ENCODE measurements around the gene SIGLEC6.

The SIGLEC6 gene

DNA sequence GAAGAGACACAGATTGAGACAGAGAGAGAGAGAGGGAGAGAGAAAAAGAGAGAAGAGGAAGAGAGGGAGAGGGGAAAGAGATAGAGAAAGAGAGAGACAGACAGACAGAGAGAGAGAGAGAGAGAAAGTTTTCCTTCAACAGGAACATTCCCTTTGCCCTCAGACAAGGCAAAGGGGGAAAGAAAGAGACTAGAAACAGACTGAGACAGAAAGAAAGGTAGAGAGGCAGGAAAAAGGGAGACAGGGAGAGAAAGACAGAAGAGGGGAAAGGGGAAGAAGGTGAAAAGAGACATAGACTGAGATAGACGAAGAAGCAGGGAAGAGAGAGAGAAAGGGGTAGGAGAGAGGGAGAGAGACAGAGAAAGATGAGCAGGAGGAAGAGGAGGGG is 21.1 kb upstream of the SIGLEC6 start:
- TF ChIP-seq CTCF (IDR thresholded peaks at IDR 0.05): no peak
- Histone ChIP-seq H3K27ac (no peak overlapping the region), H3K27me3 (peaks cover 97% of the 10 kb centered on the region), H3K4me3 (ENCODE audit: low read depth in 1 of 2, low read length in 1 of 2) (no peak overlapping the region), H3K36me3 (no peaks in the 10 kb centered on the region), H3K9me3 (no peaks in the 10 kb centered on the region), H3K4me1 (ENCODE audit: control insufficient read depth in 1 of 2, insufficient read depth in 1 of 2, low read depth in 1 of 2, low read length in 1 of 2) (no peaks in the 10 kb centered on the region)

GRCh38 chr19:51551673-51552432 is 20.4 kb upstream of the SIGLEC6 start:
- H3K4me1 ChIP-seq (ENCODE audit: control insufficient read depth in 1 of 2, insufficient read depth in 1 of 2, low read depth in 1 of 2, low read length in 1 of 2): no peaks in the 10 kb centered on the region
- peaks cover 97% of the 10 kb centered on the region for H3K27me3 ChIP-seq
- H3K36me3 ChIP-seq: no peaks in the 10 kb centered on the region
- no peak overlapping the region for H3K27ac ChIP-seq
- H3K9me3 ChIP-seq: no peaks in the 10 kb centered on the region
- no peak for TF ChIP-seq CTCF (IDR thresholded peaks at IDR 0.05)
- H3K4me3 ChIP-seq (ENCODE audit: low read depth in 1 of 2, low read length in 1 of 2): no peak overlapping the region

DNA sequence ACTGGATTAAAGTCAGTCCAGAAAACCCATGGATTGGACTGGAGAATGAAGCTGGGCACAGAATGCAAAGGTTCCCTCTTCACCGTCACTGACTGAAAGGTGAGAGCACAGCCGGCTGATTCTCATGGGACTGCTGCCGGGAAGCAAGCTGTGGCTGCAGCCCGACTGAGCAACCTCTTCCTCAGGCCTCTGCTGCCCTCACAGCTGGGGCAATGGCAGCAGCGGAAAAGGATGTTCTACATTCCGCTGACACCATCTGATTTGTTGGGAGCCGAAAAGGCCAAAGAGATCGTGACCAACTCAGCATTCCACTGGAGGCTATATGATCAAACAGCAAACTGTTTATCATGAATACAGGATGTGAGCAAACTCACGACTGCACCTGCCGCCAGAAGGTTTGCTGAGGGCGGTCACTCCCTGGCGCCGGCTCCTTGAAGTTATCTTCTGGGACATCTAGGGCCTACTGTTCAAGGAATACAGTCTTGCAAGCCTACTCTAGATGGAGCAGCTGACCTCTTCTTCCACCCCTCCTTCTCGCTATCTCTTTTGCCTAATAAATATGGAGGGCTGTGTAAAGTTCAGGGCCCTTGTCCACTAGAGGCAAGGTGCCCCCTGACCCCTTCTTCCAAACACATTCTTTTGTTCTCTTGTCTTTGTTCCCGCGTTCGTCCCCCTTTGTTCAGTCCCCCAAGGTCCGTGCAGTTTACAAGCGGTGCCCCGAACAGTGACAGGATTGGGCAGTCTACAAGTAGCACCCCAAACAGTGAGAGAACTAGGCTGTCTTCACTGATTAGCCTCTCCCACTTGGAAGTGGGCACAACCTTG is 19.6 kb upstream of the SIGLEC6 start:
- no peak for TF ChIP-seq CTCF (IDR thresholded peaks at IDR 0.05)
- Histone ChIP-seq H3K27ac (no peak overlapping the region), H3K4me3 (ENCODE audit: low read depth in 1 of 2, low read length in 1 of 2) (no peak overlapping the region), H3K36me3 (no peaks in the 10 kb centered on the region), H3K9me3 (no peaks in the 10 kb centered on the region), H3K4me1 (ENCODE audit: control insufficient read depth in 1 of 2, insufficient read depth in 1 of 2, low read depth in 1 of 2, low read length in 1 of 2) (no peaks in the 10 kb centered on the region), H3K27me3 (peaks cover 97% of the 10 kb centered on the region)

GRCh38 chr19:51549533-51550324 is 18.3 kb upstream of the SIGLEC6 start:
- Histone ChIP-seq H3K36me3 (no peaks in the 10 kb centered on the region), H3K27ac (no peak overlapping the region), H3K4me3 (ENCODE audit: low read depth in 1 of 2, low read length in 1 of 2) (no peak overlapping the region), H3K27me3 (peaks cover 99% of the 10 kb centered on the region), H3K9me3 (no peaks in the 10 kb centered on the region), H3K4me1 (ENCODE audit: control insufficient read depth in 1 of 2, insufficient read depth in 1 of 2, low read depth in 1 of 2, low read length in 1 of 2) (no peaks in the 10 kb centered on the region)
- TF ChIP-seq CTCF (IDR thresholded peaks at IDR 0.05): no peak

GRCh38 chr19:51548891-51549305 is 17.4 kb upstream of the SIGLEC6 start:
- Histone ChIP-seq H3K36me3 (no peaks in the 10 kb centered on the region), H3K27ac (no peak overlapping the region), H3K4me1 (ENCODE audit: control insufficient read depth in 1 of 2, insufficient read depth in 1 of 2, low read depth in 1 of 2, low read length in 1 of 2) (no peaks in the 10 kb centered on the region)

More at GRCh38 chr19:51548891-51549305, 17.4 kb upstream of the SIGLEC6 start:
- Histone ChIP-seq H3K4me3 (ENCODE audit: low read depth in 1 of 2, low read length in 1 of 2) (no peak overlapping the region), H3K27me3 (peaks cover 99% of the 10 kb centered on the region), H3K9me3 (no peaks in the 10 kb centered on the region)
- TF ChIP-seq CTCF (IDR thresholded peaks at IDR 0.05): no peak

Data from neutrophil (primary cell).